DND-41 (cell line): Measurements from ENCODE around the gene TNS1.

Source experiments
- EZH2 ChIP-seq: IDR thresholded peaks from 3 replicates; pipeline ENCODE4 v1.6.1; 2012; ENCODE audit warnings: borderline replicate concordance, low read depth, mild to moderate bottlenecking, moderate library complexity, low read length, inconsistent platforms; ENCODE audit not compliant: severe bottlenecking
- TF ChIP-seq, protein P1 (sequence below): IDR thresholded peaks from 2 replicates; pipeline ENCODE4 v1.5.1; 2012; ENCODE audit warnings: borderline replicate concordance, low read length, moderate library complexity, mild to moderate bottlenecking; ENCODE audit not compliant: poor library complexity, severe bottlenecking; ENCODE audit errors: extremely low read depth

DNA sequence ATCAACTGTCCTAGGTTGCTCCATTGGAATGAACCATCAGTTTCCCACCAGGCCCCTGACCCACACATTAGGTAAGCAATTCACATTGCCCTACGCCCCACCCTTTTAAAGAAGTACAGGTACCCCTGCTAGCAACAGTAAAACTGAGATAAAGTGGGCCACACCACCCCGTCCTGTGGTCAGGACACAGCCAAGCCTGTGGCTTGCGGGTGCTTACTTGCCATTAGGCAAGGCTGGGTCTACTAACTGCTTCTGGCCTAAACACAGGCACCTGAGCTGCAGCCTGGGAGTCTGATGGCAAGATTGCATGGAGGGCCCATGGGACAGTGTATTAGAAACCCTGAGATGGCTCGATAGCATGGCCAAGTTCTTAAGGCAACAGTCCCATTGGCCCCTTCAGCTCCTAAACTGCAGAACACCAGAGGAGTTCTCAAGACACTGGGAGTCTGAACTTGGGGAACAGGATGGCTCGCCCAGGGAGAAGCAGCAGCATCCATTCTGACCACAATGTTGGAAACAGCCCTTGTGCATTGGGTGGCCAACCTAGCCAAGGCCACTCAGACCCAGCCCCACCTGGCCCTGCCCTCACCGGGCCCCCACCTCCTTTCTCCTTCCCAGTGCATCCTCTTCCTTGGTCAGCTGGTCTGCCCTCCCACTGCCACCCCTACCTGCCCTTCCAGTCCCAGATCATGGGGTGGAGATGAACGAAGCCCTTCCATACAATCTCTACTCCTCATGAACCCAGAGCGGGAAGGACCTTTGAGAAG, 177.1 kb downstream of the TNS1 start:
- TF ChIP-seq, protein P1, sequence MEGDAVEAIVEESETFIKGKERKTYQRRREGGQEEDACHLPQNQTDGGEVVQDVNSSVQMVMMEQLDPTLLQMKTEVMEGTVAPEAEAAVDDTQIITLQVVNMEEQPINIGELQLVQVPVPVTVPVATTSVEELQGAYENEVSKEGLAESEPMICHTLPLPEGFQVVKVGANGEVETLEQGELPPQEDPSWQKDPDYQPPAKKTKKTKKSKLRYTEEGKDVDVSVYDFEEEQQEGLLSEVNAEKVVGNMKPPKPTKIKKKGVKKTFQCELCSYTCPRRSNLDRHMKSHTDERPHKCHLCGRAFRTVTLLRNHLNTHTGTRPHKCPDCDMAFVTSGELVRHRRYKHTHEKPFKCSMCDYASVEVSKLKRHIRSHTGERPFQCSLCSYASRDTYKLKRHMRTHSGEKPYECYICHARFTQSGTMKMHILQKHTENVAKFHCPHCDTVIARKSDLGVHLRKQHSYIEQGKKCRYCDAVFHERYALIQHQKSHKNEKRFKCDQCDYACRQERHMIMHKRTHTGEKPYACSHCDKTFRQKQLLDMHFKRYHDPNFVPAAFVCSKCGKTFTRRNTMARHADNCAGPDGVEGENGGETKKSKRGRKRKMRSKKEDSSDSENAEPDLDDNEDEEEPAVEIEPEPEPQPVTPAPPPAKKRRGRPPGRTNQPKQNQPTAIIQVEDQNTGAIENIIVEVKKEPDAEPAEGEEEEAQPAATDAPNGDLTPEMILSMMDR = no peak
- no peak for TF ChIP-seq EZH2
